Progenitor cell of endocrine pancreas (in vitro differentiated cells): Measurements from ENCODE around the gene GZMA. TPM values are rescaled to one million over a fixed set of nuclear protein-coding genes. Genes with fewer than 3 reads are reported as not detected.

Experiments
- DNase-seq: peaks from one replicate; pipeline ENCODE4 v3.0.0; 2021; ENCODE audit warnings: low spot score; ENCODE audit not compliant: unreplicated experiment
- H3K27ac Mint-ChIP-seq: 2 replicates; pipeline ENCODE4 v1.8.0; 2021; ENCODE audit warnings: mild to moderate bottlenecking, moderate library complexity, mixed read lengths
- H3K27me3 Mint-ChIP-seq: 2 replicates; pipeline ENCODE4 v1.8.0; 2021; ENCODE audit warnings: mixed read lengths
- H3K36me3 Mint-ChIP-seq: 2 replicates; pipeline ENCODE4 v1.8.0; 2022; ENCODE audit warnings: mixed read lengths; ENCODE audit not compliant: insufficient read depth
- H3K4me1 Mint-ChIP-seq: 2 replicates; pipeline ENCODE4 v1.8.0; 2021; ENCODE audit warnings: low read depth, mixed read lengths
- H3K4me3 Mint-ChIP-seq: 2 replicates; pipeline ENCODE4 v1.8.0; 2021; ENCODE audit warnings: low read depth, mild to moderate bottlenecking, moderate library complexity, mixed read lengths
- H3K9me3 Mint-ChIP-seq: 2 replicates; pipeline ENCODE4 v1.8.0; 2021; ENCODE audit warnings: low read depth, mixed read lengths
- total RNA-seq: library from RNA; stranded (reverse); gene quantifications from 2 replicates; pipeline ENCODE4 v1.2.1, GENCODE V29; 2021
- TF ChIP-seq, protein P1 (sequence below): fragments of 200-600 bp; sonication (generic); IDR thresholded peaks from one replicate; pipeline ENCODE4 v1.5.0; 2021; ENCODE audit warnings: antibody characterized with exemption, mild to moderate bottlenecking; ENCODE audit not compliant: unreplicated experiment

The GZMA gene
- total RNA-seq, 1 donor from 2014 or later, result not detected

DNA sequence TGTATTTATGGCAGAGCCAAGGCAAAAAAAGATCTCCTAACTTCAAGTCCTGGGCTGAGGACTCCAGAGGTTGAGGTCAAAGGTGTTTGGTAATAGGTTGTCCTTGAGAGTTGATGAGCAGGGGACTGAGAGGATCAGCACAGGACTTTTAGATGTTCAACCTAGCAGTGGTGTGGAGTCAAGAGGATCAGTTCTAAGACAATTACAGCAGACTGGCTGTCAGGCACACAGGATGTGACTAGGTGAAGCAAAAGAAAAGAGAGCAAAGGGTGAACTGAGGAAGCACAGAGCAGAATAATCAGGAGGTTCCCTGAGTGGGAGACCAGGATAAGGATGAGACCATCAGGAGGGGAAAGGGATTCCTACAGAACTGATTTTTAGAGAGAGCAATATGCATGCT lies 10.9 kb downstream of the GZMA start:
- no peak overlapping the region for H3K4me3 Mint-ChIP-seq
- TF ChIP-seq, protein P1, sequence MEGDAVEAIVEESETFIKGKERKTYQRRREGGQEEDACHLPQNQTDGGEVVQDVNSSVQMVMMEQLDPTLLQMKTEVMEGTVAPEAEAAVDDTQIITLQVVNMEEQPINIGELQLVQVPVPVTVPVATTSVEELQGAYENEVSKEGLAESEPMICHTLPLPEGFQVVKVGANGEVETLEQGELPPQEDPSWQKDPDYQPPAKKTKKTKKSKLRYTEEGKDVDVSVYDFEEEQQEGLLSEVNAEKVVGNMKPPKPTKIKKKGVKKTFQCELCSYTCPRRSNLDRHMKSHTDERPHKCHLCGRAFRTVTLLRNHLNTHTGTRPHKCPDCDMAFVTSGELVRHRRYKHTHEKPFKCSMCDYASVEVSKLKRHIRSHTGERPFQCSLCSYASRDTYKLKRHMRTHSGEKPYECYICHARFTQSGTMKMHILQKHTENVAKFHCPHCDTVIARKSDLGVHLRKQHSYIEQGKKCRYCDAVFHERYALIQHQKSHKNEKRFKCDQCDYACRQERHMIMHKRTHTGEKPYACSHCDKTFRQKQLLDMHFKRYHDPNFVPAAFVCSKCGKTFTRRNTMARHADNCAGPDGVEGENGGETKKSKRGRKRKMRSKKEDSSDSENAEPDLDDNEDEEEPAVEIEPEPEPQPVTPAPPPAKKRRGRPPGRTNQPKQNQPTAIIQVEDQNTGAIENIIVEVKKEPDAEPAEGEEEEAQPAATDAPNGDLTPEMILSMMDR, result no peak
- no peaks in the 10 kb centered on the region for H3K4me1 Mint-ChIP-seq
- no peak overlapping the region for H3K27ac Mint-ChIP-seq
- no peaks in the 10 kb centered on the region for H3K9me3 Mint-ChIP-seq
- H3K27me3 Mint-ChIP-seq, result peaks cover 15% of the 10 kb centered on the region
- no peaks in the 10 kb centered on the region for H3K36me3 Mint-ChIP-seq
- no peak for DNase-seq

DNA sequence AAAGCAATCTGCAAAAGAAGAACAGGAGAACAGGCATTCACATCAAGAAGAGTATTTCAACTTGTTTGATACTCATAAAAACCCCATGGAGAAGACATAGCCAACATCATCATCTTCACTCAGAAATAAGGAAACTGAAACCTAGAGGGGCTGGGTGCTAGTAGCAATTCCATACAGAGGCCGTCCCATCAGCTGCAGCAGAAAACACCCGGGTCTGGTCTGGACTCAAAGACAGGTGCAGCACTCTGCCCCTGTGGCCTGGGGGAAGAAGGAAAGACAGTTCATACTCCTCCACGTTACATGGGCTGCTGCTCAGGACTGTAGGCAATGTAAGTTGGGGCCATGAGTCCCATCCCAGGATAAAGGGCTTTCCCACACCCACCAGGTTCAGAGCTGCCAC lies 11.6 kb downstream of the GZMA start:
- Mint-ChIP-seq H3K36me3 (no peaks in the 10 kb centered on the region), H3K9me3 (no peaks in the 10 kb centered on the region), H3K4me1 (no peaks in the 10 kb centered on the region), H3K27me3 (peaks cover 12% of the 10 kb centered on the region), H3K4me3 (no peak overlapping the region), H3K27ac (no peak overlapping the region)
- TF ChIP-seq, protein P1, result no peak
- no peak for DNase-seq

DNA sequence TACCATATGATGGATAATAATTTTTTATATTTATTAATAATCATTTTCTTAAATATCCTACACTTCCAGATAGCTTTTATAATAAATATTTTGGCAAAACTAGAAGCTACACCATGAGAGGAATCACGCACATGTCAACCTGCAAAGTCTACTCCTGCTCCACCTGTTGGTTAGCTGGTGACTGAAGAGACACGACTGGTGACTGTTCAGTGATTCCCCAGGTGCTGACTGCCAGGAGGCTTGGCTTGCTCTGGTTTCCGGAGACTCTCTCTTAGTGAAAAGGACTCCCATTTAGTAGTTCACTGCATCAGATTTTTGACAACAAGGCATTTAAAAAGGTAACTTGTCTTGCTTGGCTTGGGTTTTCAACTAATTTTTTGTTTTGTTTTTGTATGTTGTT lies 20.9 kb downstream of the GZMA start:
- H3K36me3 Mint-ChIP-seq, result no peaks in the 10 kb centered on the region
- no peak overlapping the region for H3K4me3 Mint-ChIP-seq
- H3K27ac Mint-ChIP-seq, result no peak overlapping the region
- no peak for DNase-seq
- H3K4me1 Mint-ChIP-seq, result no peaks in the 10 kb centered on the region
- TF ChIP-seq, protein P1, result no peak
- H3K27me3 Mint-ChIP-seq, result no peaks in the 10 kb centered on the region
- H3K9me3 Mint-ChIP-seq, result no peaks in the 10 kb centered on the region

DNA sequence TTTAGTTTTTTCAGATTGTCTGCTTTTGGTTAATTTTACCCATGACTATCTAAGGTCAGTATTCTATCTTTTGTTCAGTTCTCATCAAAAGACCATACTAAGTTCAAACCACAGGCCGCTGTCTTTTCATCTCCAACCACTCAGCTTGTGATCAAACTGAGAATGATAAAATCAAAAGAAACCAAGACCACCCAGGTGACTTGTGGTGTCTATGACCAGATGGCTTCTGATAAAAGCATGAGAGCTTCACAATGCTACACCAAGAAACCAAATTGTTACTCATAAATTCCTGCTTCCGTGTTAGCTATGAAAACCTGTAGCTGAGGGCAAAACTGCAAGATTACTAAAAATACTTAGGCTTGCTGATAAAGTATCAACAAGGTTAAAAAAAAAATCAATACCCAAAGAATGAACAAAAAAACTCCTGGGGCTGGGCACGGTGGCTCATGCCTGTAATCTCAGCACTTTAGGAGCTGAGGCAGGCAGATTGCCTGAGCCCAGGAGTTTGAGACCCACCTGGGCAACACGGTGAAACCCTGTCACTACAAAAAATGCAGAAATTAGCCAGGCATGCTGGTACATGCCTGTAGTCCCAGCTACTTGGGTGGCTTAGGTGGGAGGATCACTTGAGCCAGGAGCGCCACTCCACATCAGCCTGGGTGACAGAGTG lies 31.7 kb downstream of the GZMA start:
- TF ChIP-seq, protein P1, result no peak

DNA sequence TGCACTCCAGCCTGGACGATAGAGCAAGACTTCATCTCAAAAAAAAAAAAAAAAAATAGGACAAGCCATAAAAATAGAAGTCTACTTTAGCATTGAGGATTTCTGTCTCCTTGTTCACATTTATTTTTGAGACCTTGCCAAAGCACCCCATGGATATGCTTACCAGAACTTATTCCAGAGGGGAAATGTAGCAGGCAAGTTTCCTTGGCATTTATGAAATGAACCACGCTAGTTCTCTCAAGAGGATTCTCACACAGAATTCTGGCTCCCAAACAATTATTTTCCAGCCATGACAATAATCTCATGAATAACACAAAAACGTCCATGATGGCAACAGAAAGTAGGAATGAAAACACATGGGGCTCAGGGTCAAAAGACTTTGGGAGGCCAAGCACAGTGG lies 34.1 kb downstream of the GZMA start:
- H3K4me3 Mint-ChIP-seq, result no peak overlapping the region
- no peak overlapping the region for H3K27ac Mint-ChIP-seq
- H3K9me3 Mint-ChIP-seq, result no peaks in the 10 kb centered on the region
- H3K36me3 Mint-ChIP-seq, result no peaks in the 10 kb centered on the region
- DNase-seq, result no peak
- no peaks in the 10 kb centered on the region for H3K27me3 Mint-ChIP-seq
- H3K4me1 Mint-ChIP-seq, result peaks cover 20% of the 10 kb centered on the region
- TF ChIP-seq, protein P1, result no peak

More for the DNA sequence above, 31.7 kb downstream of the GZMA start:
- no peak for DNase-seq
- no peaks in the 10 kb centered on the region for H3K27me3 Mint-ChIP-seq
- no peak overlapping the region for H3K27ac Mint-ChIP-seq
- no peaks in the 10 kb centered on the region for H3K36me3 Mint-ChIP-seq
- H3K9me3 Mint-ChIP-seq, result peaks cover 8% of the 10 kb centered on the region
- H3K4me3 Mint-ChIP-seq, result no peak overlapping the region
- H3K4me1 Mint-ChIP-seq, result peaks cover 11% of the 10 kb centered on the region
